Pons (tissue), 1 donor: ENCODE measurements around the gene ARMC12.
"Not testable (repeated sequence)": the region's sequence is repeated elsewhere in the genome, so short reads cannot be mapped to it uniquely, and the experiment has no call there.

Experiments used
- DNase-seq: peaks from one replicate; pipeline ENCODE4 v3.0.0-alpha.2; 2016; ENCODE audit warnings: low spot score

Gene ARMC12, protein sequence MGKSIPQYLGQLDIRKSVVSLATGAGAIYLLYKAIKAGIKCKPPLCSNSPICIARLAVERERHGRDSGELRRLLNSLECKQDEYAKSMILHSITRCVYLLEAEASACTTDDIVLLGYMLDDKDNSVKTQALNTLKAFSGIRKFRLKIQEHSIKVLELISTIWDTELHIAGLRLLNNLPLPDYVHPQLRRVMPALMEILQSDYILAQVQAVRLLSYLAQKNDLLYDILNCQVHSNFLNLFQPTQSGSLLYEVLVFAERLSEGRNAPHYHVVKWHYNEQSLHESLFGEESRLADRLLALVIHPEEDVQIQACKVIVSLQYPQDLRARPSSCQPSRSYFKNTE

DNA sequence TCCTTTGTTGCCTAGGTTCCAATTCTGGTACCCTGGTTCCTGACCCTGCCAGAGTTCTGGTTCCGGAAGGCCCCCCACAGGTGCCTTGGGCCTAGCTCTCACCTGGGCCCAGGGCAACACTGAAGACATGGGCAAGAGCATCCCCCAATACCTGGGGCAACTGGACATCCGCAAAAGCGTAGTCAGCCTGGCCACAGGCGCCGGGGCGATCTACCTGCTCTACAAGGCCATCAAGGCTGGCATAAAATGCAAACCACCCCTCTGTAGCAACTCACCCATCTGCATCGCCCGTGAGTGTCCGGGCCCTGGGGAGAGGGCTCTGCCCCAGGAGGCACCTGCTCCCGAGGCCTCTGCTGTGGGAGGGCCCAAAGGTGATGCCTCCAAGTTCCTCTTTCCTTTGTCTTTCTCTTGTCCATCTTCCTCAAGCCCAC, at the start of gene ARMC12:
ARMC12 (plus strand) TSS at position 51 of the 431 bp plus-strand sequence; CDS start at position 128, 77 bp downstream.
- DNase-seq = no peak

DNA sequence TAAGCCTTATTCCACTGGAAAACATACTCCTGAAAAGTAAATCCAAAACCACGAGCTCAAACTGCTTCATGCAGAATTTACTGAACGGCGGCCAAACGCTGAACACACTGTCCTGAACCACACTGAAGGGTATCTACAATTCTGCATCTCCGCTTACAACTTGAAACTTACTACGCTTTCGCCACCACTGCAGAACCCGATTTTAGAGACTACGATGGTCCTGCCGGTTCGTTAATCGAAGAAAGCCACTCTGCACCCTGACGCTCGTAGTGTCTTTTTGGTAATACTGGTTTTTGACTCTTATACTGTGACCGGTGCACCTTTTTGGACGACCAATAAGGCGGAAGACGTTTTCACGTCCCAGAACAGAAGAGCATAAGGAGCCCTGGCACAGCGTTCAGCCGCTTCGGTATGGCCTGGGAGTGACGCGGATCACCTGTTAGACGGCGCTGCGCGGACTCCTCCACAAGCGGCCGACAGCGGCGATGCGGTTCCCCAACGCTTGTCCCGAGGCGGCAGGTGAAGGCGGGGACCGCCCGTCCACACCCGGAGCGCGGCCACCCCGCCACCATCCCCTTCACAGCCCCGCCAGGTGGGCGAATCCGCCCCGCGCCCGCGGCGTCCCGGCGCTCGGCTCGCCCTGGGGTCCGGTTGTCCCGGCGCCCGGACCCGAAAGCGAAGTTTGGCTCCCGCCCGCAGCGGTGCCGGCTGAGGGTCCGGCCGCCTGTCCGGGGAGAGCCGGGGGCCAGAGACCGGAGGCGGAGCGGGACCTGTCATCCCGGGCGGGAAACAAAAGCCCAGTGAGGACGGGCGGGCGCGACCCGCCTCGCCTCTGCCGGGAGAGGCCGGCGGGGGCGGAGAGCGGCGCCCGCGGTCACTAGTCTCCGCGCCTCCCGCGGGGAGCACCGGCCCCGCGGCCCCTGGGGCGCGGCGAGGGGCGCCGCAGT, 48.9 kb upstream of the ARMC12 start:
- peak; percentile 45 for DNase-seq

DNA sequence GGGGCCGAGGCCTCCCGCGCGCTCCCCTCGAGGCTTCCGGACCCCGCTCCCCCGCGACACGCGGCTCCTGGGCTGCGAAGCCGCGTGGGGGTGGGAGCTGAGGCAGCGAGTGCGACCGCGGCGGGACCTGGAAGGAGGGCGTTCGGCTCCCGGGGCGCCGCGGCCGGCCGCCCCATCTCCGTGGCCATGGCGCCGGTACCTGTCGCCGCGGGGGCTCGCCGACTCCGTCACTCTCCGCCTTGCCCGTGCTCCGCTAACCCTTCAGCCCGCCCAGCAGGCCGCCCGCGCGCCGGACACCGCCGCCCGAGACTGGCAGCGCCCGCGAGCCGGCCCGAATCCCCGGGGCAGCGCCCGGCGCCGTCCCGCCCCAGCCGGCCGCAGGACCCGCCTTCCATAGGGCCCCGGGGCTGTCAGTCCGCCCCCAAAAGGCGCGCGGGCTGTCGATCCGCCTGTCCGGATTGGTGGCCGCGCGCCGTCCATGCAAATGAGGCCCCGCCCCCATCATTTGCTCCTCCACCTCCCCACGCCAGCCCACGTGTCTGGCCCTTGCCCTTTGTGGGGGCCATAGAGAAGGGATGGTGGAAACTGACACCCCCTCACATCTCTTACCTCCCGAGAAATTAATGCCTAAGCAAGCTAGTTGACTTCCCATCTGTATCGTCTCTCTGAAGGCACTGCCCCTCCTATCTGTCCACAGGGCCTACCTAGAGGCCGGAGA, 48.1 kb upstream of the ARMC12 start, which contains the start of gene FKBP5:
FKBP5 (minus strand) TSS at position 311 of the 718 bp plus-strand sequence. CDS start 46,091 bp downstream, outside the sequence.
- peak; percentile 90 for DNase-seq

DNA sequence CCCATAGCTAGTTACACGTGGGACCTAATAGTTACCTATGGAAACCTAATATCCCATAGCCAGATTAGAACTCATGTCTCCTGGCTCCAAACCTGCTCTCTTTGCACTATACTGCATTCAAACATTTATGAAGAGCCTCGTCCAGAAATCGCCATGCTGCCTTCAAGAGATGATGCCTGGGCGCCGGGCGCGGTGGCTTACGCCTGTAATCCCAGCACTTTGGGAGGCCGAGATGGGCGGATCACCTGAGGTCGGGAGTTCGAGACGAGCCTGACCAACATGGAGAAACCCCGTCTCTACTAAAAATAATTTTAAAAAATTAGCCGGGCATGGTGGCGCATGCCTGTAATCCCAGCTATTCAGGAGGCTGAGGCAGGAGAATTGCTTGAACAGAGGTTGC, 46.8 kb upstream of the ARMC12 start:
- not testable (repeated sequence) for DNase-seq

DNA sequence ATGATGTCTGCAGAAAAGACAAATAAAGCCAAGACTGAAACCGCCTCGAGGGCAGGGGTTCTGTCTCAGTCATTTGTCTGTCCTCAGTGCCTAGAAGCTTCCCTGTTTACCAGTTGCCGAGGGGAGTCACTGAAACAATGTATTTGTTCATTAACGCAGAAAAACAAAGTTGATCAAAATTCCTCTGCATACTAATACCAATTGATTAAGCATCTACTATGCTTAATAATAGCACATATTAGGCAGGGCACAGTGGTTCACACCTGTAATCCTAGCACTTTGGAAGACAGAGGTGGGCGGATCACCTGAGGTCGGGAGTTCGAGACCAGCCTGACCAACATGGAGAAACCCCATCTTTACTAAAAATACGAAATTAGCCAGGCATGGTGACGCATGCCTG, 46.3 kb upstream of the ARMC12 start:
- no peak for DNase-seq

DNA sequence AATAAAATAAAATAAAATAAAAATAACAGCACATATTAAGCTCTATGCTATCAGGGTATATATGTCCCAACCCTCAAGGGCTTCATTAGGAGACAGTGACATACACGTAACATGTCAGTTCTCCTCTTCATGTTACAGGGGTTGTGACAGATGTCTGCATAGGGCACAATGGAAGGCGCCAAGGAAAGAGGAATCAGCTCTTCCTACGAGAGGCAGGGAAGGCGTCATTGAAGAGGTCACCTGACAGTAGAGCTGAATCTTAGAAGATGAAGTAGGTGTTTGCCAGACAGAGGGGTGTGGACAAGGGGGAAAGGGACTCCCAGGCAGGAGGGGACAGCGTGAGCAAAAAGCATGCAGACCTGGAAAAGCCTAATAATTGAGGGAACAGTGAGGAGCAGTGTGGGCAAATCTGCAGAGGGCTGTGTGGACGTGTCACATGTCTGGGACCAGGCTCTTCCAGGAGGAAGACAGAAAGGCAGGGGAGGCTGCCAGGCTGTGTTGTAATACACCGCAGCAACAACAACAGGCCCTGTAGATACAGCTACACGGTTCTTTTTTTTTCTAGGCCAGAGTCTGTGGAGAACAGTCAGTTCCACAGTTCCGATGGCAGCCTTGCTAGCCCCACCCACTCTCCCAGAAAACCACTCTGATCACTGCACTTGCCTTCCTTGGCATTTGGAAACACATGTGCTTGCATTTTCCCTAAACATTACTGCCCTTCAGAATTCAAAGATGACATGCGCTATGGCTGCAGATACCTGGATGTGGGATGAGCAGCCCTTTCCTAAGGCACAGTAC, 45.6 kb upstream of the ARMC12 start:
- peak; percentile 64 for DNase-seq

DNA sequence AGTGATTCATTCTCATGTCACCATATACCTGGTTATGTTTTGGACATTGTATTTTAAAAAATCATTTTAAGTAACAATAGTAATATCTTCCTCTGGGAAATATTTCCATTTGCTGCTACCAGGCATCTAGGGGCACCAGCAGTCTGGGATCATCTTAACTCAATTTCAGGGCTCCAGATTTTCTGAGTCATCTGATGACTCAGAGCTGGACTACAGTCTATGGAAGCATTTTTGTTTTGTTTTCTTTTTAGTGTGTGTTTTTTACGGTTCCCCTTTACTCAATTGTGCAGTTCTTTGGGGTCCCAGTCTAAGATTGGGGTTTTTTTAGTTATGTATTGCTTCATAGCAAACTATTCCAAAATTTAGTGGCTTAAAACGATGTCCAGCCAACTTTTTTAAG, 42.4 kb upstream of the ARMC12 start:
- no peak for DNase-seq

DNA sequence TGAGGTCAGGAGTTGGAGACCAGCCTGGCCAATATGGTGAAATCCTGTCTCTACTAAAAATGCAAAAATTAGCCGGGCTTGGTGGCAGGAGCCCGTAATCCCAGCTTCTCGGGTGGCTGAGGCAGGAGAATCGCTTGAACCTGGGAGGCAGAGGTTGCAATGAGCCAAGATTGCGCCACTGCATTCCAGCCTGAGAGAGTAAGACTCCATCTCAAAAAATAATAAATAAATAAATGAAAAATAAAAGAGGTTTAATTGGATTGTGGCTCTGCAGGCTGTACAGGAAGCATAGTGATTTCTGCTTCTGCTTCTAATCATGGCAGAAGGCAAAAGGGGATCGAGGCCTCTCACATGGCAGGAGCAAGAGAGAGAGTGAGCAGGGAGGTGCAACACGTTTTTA, 38.4 kb upstream of the ARMC12 start:
- not testable (repeated sequence) for DNase-seq

DNA sequence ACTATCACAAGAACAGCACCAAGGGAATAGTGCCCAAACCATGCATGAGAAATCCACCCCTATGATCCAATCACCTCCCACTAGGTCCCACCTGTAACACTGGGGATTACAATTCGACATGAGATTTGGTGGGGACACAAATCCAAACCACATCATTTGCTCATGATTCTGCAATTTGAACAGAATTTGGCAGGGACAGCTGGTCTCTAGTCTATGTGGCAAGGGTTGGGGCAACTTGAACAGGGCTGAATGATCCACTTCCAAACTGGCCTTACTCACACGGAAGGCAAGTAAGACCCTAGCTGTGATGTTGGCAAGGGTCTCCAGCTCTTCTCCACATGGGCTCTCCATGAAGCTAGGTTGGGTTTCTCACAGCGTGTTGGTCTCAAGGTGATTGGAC, 38.0 kb upstream of the ARMC12 start:
- DNase-seq = no peak

DNA sequence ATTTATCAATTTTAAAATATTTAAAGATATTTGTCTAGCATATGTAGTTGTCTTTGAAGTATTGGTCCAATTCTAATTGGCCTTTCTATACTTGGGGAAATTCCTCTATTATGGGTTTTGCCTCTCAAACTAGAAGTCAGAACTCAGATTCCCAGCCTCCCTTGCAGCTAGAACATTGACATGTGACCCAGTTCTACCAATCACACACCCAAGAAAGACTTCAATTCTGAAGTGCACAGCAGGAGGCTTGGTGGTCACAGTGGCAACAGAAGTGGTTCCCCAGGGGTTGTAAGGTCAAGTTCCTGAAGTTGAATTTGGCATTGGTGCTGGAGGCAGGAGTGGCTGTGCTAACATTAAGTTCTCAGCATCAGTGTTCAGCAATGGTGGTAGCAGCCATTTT, 33.3 kb upstream of the ARMC12 start:
- no peak for DNase-seq

DNA sequence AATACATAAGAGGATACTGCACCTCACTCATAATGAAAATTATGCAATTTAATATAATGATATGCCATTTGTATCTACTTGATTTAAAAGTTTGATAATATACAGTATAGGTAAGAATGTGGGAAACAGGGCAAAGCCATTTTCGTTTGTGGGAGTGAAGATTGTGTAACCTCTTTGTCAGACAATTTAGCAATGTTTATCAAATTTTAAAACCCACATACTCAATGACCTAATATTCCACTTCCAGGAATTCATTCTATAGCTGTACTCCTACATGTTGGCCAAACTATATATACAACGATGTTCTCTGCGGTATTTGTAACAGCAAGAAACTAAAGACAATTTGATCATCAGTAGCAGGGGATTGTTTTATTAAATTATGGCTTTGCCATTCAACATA, 30.4 kb upstream of the ARMC12 start:
- DNase-seq = no peak

DNA sequence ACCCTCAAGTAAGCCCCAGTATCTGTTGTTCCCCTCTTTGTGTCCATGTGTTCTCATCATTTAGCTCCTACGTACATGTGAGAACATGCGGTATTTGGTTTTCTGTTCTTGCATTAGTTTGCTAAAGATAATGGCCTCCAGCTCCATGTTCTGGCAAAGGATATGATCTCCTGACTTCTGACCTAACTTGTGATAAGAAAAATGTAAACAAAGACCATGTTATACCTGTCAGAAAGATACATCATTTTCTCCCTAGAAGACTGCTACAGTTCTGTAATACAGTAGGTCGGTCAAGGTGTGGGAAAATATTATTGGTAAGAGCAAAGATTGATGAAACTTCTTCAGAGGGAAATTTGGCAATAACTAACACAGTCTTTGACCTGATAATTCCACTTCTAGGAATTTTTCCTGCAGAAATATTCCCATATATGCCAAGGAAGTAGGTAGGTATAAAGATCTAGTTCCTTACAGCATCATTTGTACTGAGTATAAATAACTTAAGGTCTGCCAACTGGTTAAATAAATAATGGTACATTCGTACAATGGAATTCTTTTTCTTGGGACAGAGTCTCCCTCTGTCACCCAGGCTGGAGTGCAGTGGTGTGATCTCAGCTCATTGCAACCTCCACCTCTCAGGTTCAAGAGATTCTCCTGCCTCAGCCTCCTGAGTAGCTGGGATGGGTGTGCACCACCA, 29.0 kb upstream of the ARMC12 start:
- DNase-seq = no peak

DNA sequence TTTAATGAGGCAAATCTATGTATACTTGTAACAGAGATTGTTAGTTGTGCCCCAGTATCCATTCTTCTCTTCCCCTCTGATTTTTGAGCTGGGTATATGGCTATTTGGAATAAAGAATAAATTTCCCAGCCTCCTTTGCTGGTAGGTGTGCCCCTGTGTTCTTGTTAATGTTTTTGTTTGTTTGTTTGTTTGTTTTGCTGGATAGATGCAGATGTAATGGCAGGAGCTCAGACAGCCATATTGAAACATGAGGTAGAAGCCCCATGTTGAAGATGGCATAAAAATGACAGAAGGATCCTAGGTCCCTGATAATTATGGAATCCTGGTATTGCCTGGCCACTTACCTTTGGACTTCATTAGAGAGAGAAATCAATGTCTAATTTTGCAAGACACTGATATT, 28.2 kb upstream of the ARMC12 start:
- DNase-seq = no peak

DNA sequence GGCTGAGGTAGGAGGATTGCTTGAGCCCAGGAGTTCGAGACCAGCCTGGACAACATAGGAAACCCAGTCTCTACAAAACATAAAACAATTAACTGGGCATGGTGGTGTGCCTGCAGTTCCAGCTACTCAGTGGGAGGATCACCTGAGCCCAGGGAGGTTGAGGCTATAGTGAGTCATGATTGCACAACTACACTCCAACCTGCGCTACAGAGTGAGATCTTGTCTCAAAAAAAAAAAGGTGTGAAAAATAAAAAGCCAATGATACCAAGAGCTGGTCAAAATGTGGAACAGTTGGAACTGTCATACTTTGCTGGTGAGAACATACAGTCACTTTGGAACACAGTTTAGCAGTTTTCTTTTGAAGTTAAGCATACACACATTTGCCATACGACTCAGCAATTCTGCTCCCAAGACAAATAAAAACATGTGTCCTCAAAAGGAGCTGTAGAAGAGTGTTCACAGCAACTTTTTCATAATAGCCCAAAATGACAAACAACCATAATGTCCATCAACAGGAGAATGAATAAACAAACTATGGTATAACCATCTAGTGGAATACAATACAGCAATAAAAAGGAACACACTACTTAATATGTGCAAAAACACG, 26.5 kb upstream of the ARMC12 start:
- DNase-seq = no peak

DNA sequence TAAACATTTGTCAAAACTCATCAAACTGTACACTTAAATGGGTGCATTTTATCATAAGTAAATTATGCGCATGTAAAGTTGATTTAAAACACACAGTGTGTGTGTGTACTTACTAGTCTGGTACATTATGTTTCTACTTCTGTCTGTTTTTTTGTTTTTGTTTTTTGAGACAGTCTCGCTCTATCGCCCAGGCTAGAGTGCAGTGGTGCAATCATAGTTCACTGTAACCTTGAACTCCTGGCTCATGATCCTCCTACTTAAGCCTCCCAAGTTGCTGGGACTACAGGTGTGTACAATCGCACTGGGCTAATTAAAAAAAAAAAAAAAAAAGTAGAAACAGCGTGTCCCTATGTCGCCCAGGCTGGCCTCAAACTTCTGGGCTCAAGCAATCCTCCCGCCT, 25.1 kb upstream of the ARMC12 start:
- no peak for DNase-seq

DNA sequence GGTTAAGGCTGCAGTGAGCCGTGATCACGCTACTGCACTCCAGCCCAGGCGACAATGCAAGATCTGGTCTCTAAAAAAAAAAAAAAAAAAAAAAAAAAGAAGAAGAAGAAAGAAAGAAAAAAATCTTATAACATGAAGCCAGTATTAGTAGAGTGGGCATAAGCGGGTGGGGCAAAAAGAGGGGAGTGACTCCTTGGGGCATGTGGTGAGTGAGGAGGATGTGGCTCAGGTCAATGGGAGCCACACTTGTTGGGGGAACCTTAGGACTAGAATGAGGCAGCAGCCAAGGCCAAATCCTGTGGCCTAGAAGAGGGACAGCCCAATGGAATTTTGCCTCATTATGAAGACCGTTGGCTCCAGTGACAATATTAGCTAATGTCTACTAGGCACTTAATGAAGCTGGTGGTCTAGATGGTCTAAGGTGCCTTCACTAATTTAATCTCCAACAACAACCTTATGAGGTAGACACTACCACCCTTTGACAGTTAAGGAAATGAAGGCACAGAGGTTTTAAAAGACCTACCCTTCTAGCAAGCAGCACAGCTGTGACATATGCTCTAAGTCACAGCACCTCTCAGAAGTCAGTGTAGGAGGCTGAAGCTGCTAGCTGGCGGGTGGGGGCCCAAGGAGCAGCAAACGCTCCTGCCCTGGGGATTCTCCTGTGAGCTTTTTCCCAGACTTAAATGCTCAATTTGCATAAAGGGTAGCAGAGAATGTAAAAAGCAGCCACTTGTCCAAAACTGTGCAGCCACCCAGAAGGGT, 23.6 kb upstream of the ARMC12 start:
- DNase-seq = no peak

DNA sequence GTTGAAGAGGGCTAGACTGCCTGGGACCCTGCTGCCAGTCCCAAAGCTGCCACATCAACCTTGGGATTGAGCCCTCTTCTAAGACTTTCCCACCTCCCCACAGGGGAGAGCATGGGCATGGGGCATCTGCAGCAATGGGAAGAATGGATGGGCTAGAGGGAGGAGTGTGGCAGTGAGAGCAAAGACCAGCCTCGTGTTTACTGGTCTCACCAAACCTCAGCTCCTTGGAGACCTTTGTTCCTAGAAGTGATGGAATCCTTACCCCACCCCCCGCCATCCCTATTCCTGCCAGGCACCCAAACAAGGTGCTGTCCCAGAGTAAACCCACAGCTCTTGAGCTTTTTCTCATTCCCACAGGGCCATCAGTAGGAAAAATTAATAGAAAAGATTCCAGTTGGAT, 20.0 kb upstream of the ARMC12 start:
- no peak for DNase-seq

DNA sequence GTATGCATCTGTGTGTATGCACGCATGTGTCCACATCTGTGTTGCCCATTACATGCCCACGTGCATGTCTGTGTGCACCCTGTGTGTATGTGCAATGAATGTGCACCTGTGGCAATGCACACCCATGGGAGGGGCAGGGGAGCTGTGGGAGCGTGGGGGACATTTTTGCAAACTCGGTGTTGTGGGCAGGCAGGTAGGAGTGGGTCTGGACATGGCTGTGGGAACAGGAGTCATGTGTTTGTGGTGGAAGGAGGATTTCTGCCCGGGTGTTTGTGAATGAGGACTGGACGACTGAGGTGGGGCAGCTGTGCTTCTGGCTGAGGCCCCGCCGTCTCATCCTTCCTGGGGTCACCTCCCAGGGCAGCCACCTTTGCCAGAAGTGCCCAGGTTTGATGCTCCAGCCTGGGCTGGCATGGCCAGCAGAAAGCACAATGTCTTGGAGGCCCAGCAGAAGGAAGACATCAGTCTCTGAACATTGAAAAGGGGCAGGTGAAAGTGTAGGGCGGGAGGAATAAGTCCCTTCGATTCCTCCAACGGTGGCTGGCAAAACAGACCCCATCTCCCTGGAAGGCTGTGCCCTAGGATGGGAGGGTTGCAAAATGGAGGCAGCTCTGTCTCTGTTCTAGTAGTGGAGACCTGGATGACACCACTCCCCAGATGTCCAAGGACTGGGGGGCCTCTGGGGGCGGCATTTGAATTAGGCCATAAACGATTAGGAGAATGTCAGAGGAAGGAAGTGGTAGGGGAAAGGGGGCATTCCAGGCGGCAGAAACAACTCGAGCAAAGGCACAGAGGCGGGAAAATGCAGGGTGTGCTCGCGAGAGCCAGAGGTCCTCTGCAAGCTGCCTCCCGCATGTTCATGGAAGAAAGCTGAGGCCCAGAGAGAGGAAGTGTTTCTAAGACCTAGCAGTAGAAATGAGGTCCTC, 19.1 kb upstream of the ARMC12 start:
- DNase-seq = no peak

DNA sequence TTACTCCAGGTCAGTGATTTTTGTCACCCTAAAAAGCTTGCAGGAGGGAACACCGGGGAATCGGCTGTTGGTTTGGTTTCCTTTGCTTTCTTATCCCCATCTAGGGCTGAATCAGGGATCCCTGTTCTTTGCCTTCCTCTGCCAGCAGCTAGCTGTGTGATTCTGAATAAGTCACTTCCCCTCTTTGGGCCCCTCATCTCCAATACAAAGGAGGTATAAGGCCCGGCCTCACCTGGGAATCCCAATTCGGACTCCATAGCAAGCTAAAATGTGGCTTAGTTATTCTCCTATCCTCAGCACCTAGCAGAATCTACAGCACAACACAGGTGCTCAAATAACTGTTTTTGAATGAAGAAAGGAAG, 18.5 kb upstream of the ARMC12 start:
- DNase-seq = no peak
